ENCODE data around the gene HMOX1.

- TF ChIP-seq CEBPB (IDR thresholded peaks at IDR 0.05; ENCODE audit: low read depth), result no peak
- TF ChIP-seq EZH2 (IDR thresholded peaks at IDR 0.05), result no peak
- TF ChIP-seq, protein P1, sequence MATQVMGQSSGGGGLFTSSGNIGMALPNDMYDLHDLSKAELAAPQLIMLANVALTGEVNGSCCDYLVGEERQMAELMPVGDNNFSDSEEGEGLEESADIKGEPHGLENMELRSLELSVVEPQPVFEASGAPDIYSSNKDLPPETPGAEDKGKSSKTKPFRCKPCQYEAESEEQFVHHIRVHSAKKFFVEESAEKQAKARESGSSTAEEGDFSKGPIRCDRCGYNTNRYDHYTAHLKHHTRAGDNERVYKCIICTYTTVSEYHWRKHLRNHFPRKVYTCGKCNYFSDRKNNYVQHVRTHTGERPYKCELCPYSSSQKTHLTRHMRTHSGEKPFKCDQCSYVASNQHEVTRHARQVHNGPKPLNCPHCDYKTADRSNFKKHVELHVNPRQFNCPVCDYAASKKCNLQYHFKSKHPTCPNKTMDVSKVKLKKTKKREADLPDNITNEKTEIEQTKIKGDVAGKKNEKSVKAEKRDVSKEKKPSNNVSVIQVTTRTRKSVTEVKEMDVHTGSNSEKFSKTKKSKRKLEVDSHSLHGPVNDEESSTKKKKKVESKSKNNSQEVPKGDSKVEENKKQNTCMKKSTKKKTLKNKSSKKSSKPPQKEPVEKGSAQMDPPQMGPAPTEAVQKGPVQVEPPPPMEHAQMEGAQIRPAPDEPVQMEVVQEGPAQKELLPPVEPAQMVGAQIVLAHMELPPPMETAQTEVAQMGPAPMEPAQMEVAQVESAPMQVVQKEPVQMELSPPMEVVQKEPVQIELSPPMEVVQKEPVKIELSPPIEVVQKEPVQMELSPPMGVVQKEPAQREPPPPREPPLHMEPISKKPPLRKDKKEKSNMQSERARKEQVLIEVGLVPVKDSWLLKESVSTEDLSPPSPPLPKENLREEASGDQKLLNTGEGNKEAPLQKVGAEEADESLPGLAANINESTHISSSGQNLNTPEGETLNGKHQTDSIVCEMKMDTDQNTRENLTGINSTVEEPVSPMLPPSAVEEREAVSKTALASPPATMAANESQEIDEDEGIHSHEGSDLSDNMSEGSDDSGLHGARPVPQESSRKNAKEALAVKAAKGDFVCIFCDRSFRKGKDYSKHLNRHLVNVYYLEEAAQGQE (IDR thresholded peaks at IDR 0.05; ENCODE audit: low read depth), result no peak
- TF ChIP-seq POLR2A (IDR thresholded peaks at IDR 0.05; ENCODE audit: borderline replicate concordance, extremely low read depth, insufficient read depth, insufficient read length), result no peak
- no peak for TF ChIP-seq CTCF (IDR thresholded peaks at IDR 0.05 in 2 of 3, conservative IDR thresholded peaks at IDR 0.05 in 1 of 3; ENCODE audit: borderline replicate concordance in 1 of 3, insufficient read depth in 1 of 3, low read depth in 2 of 3, low read length in 2 of 3)
- no peak for TF ChIP-seq CBX3 (IDR thresholded peaks at IDR 0.05; ENCODE audit: low read depth)
Observed at GRCh38 chr22:35400501-35400790, 19.6 kb downstream of the HMOX1 start.

Measured in HCT116 (cell line).